Ramos (cell line): ENCODE data around the gene ZNF778.

Experiments
- in situ Hi-C: fragments of 300-500 bp; cut with MboI; formaldehyde crosslinking; loops from one replicate; pipeline ENCODE4 v1.14.3; 2022; ENCODE audit warnings: low sequenced_read_pairs; ENCODE audit not compliant: unreplicated experiment

Gene ZNF778

GRCh38 chr16:89192956-89193575 lies 24.4 kb upstream of the ZNF778 start:
- in situ Hi-C loops: no loop called here

DNA sequence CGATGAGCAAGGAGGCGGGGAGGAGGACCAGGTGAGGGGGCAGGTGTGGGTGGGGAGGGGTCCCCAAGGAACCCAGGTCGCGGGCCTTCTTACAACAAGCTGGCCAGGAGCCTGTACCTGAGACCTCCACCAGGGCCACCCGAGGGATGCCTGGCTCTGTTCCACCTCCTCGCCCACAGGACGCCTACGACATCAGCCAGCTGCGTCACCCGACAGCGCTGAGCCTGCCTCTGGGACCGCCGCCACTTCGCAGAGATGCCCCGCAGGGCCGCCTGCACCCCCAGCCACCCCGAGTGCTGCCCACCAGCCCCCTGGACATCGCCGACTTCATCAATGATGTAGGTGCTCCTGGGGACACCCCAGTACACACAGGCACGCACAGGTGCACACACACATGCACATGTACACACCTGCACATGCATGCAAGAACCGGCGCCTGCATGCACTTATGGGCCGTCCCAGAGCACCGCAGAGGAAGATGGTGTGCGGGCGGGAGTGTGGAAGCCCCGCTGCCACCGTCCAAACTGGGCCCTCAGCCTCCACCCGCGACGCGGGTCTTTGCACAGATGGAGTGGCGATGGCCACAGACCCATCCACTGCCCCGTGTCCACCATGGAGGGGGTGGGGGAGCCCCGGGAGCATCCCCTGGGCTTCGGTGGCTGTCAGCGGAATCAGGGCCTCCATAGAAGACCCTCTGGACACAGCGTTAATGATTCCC lies 23.8 kb upstream of the ZNF778 start:
- in situ Hi-C loops: no loop called here

DNA sequence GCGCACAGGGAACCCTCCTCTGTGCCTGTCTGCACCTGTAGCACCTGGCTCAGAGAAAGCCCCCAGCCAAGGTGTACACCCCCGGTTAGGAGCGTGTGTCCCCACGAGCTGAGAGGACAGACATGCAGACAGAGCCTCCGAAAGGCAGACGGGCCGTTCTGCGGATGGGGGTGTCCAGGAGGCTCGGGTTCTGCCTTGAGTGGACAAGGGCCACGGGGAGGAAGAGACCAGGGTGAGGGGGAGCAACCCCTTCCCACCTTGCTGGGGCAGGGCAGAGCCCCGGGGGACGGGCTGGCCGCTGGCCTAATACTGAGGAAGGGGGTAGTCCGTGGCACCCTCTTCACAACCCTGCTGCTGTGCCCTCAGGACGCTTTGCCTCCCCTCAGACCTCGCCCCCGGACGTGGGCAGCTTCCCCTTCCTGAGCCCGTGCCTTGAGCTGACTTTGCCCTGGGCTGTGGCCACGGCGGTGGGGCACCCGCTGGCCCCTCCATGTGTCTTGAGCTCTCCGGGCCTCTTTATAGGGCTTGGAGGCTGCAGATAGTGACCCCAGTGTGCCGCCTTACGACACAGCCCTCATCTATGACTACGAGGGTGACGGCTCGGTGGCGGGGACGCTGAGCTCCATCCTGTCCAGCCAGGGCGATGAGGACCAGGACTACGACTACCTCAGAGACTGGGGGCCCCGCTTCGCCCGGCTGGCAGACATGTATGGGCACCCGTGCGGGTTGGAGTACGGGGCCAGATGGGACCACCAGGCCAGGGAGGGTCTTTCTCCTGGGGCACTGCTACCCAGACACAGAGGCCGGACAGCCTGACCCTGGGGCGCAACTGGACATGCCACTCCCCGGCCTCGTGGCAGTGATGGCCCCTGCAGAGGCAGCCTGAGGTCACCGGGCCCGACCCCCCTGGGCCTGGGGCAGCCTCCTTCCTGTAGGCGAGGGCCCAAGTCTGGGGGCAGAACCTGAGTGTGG lies 22.9 kb upstream of the ZNF778 start:
- in situ Hi-C loops: no loop called here

DNA sequence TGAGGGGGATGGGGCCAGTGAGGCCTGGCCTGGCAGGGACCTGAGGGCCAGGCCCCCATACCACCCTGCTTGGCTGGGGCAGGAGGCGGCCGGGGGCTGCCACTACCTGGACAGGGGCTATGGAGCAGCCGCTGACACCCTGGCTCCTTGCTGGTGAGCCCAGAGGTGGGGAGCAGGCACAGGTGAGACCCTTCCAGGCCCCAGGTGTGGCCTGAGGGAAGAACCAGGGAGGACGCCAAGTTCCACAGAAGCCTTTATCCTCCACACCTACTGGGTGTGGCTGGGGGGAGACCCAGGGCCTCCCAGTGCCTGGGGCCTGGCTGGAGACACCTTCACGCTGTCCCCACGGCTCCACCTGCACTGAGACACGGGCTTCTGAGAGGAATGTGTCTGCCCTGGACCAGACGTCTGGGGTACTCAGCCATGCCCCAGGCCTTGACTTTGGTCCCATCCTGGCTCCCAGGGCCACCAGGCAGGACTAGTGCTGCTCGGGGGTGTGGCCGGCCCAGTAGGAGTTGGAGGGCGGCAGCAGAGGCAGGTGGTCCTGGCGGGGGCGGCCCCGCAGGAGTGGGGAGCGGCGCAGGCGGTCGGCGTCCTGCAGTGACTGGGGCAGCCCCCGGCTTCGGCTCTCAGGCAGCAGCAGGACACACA lies 21.9 kb upstream of the ZNF778 start:
- in situ Hi-C loops: no loop called here

GRCh38 chr16:89197033-89197632 lies 20.4 kb upstream of the ZNF778 start:
- in situ Hi-C loops: no loop called here

- in situ Hi-C loops: no loop called here
Observed at GRCh38 chr16:89197633-89198416, 19.7 kb upstream of the ZNF778 start.

GRCh38 chr16:89198417-89199240 lies 18.9 kb upstream of the ZNF778 start:
- in situ Hi-C loops: no loop called here

DNA sequence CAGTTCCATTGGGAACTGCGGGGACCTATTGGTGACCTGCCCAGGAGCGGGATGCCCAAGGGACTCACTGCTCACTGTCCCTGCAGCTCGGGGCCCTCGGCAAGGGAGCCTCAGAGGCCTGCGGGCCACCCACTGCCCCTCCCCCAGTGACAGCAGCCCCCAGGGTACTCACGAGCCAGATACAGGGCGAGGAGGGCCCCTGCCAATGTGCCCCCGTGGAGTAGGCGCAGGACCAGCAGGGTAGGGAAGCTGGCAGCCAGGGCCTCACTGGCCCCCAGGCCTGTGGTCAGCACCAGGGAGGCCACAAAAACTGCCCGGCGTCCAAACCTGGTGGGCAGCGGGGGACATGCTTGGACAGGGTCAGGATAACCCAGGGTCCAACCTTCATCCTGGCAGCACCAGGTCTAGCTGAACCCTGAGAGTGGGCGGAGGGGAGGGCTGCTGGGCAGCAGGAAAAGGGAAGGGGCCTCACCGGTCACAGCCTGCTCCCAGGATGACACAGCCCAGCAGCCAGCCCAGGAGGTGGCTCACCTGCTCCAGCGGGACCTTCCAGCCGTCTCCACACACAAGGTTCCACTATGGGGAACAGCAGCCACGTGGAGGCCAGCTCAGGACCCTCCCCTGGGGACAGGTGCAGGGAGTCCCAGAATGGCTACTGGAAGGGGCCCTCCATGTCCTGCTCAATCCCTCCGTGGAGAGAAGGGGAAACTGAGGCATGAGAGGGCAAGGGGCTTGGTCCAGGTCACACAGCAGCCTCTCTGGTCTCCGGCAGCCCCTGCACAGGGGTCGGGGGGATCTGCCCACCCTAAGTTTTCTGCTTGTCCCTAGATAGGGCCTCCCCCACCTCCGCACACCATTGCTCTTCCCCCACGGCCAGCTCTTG lies 18.0 kb upstream of the ZNF778 start:
- in situ Hi-C loops: no loop called here

- in situ Hi-C loops: no loop called here
Observed at GRCh38 chr16:89200124-89200849, 17.2 kb upstream of the ZNF778 start, which contains the start of gene SLC22A31. SLC22A31 (minus strand) TSS chr16:89200537; CDS start chr16:89200501, 36 bp downstream.

- in situ Hi-C loops: no loop called here
Observed at GRCh38 chr16:89200850-89201411, 16.6 kb upstream of the ZNF778 start.

GRCh38 chr16:89201439-89202377 lies 15.8 kb upstream of the ZNF778 start:
- in situ Hi-C loops: no loop called here

GRCh38 chr16:89202422-89203215 lies 14.9 kb upstream of the ZNF778 start:
- in situ Hi-C loops: no loop called here

DNA sequence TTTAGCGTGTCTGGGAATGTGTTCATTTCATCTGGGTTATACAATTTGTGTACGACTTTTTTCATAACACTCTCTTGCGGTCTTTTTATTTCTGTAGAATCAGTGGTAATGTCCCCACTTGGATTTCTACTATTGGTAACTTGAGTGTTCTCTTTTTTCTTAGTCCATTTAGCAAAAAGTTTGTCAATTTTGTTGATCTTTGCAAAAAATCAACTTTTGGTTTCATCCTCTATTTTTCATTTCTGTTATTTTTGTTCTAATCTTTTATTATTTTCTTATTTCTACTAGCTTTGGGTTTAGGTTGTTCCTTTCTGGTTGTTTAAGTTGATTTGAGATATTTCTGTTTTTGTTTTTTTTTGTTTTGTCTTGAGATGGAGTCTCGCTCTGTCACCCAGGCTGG lies 9.5 kb upstream of the ZNF778 start:
- in situ Hi-C loops: no loop called here

DNA sequence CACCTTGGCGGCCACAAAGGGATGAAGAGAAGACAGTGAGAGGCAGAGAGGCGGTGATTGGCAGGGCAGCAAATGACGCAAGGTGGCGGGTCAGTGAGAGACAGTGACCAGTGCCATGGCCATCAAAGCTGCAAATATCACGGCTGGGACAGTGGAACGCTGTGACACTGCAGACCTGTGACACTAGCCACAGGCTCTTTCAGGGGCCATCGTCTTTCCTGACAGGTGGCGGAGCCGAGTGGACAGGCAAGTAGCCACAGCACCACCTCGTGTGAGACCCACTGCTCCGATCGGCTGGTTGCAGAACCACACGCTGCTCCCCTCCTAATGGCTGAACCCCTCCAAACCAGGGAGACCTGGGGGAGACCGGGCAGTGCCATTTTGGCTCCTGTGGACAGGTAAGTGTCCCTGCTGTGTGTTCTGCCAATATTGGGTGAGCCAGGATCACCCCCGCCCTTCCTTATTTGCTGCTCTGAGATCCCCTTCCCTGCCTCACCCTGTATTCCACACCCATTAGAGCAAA lies 7.9 kb upstream of the ZNF778 start:
- in situ Hi-C loops: loop anchor here (10.0 kb wide), 1 partner anchor 475 kb away; no protein-coding TSS in a partner anchor
